ENCODE results near the gene MBD5. TPM values are rescaled to one million over a fixed set of nuclear protein-coding genes. Genes with fewer than 3 reads are reported as not detected.
A peak's percentile ranks its signal among the peaks of the same experiment; 100 is the strongest.

MBD5 gene
- polyA plus RNA-seq, 1 of the 3 experiments (the other 2 are of a cell fraction), result 7.4 TPM

DNA sequence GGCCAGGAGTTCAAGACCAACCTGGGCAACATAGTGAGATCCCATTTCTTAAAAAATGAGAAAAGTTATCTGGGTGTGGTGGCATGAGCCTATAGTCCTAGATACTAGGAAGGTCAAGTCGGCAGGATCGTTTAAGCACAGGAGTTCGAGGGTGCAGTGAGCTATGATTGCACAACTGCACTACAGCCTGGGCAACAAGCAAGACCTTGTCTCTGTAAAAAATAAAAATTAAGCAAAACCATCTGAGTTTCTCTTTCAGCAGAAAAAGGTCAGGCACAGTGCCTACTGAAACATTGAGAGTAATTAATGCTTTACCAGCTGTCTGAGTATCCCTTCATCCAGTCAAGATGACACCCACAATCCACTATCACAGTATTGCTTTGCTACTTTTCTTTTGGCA is 258.3 kb downstream of the MBD5 start:
- TF ChIP-seq MEF2A (IDR thresholded peaks at IDR 0.05; ENCODE audit: borderline replicate concordance, low read depth) (no peak), TCF12 (IDR thresholded peaks at IDR 0.05) (no peak), TAF1 (IDR thresholded peaks at IDR 0.05; ENCODE audit: borderline replicate concordance, low read depth, low read length) (no peak), SMC3 (IDR thresholded peaks at IDR 0.05; ENCODE audit: low read depth, low read length) (no peak), SIN3A (IDR thresholded peaks at IDR 0.05; ENCODE audit: borderline replicate concordance, low read depth, low read length) (no peak)
- TF ChIP-seq, protein P1, sequence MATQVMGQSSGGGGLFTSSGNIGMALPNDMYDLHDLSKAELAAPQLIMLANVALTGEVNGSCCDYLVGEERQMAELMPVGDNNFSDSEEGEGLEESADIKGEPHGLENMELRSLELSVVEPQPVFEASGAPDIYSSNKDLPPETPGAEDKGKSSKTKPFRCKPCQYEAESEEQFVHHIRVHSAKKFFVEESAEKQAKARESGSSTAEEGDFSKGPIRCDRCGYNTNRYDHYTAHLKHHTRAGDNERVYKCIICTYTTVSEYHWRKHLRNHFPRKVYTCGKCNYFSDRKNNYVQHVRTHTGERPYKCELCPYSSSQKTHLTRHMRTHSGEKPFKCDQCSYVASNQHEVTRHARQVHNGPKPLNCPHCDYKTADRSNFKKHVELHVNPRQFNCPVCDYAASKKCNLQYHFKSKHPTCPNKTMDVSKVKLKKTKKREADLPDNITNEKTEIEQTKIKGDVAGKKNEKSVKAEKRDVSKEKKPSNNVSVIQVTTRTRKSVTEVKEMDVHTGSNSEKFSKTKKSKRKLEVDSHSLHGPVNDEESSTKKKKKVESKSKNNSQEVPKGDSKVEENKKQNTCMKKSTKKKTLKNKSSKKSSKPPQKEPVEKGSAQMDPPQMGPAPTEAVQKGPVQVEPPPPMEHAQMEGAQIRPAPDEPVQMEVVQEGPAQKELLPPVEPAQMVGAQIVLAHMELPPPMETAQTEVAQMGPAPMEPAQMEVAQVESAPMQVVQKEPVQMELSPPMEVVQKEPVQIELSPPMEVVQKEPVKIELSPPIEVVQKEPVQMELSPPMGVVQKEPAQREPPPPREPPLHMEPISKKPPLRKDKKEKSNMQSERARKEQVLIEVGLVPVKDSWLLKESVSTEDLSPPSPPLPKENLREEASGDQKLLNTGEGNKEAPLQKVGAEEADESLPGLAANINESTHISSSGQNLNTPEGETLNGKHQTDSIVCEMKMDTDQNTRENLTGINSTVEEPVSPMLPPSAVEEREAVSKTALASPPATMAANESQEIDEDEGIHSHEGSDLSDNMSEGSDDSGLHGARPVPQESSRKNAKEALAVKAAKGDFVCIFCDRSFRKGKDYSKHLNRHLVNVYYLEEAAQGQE (IDR thresholded peaks at IDR 0.05; ENCODE audit: low read depth, low read length), result no peak
- no peaks in the 10 kb centered on the region for H4K20me1 ChIP-seq (ENCODE audit: insufficient read depth)
- H3K9ac ChIP-seq, result no peak overlapping the region
- H2AFZ ChIP-seq (ENCODE audit: low read depth), result no peak overlapping the region
- WGBS (ENCODE audit: low lambda C conversion rate), result 92% methylated on average over 3 of the region's 3 CpGs
- no peak overlapping the region for H3K4me2 ChIP-seq
- H3K4me1 ChIP-seq (ENCODE audit: control insufficient read depth in 1 of 2, insufficient read depth in 2 of 2, low read depth in 1 of 2, low read length in 1 of 2), result peaks cover 0 to under 1% of the 10 kb centered on the region in 2 experiments; a peak in 1 of 4 replicates
- H3K79me2 ChIP-seq (ENCODE audit: insufficient read depth), result no peaks in the 10 kb centered on the region
- no peaks in the 10 kb centered on the region for H3K27me3 ChIP-seq (ENCODE audit: insufficient read depth)
- no peaks in the 10 kb centered on the region for H3K9me3 ChIP-seq
- no peaks in the 10 kb centered on the region for H3K36me3 ChIP-seq (replicated peaks in 1 of 2; ENCODE audit: control insufficient read depth in 1 of 2, insufficient read depth in 2 of 2, low read length in 1 of 2)
- 0 out of 2 replicates have a peak, but pooled peaks cover 3% of the 10 kb centered on the region for H3K9me2 ChIP-seq
- ChIA-PET CTCF (no interaction called here), POLR2A (no interaction called here)
- H3F3A ChIP-seq (replicated peaks; ENCODE audit: insufficient read depth), result peaks cover 5% of the 10 kb centered on the region
- H3K4me3 ChIP-seq (ENCODE audit: low read depth in 2 of 2, low read length in 1 of 2), result no peak overlapping the region
- DNase-seq, result no peak
- H3K27ac ChIP-seq (ENCODE audit: low read depth in 2 of 2, low read length in 1 of 2), result no peak overlapping the region

DNA sequence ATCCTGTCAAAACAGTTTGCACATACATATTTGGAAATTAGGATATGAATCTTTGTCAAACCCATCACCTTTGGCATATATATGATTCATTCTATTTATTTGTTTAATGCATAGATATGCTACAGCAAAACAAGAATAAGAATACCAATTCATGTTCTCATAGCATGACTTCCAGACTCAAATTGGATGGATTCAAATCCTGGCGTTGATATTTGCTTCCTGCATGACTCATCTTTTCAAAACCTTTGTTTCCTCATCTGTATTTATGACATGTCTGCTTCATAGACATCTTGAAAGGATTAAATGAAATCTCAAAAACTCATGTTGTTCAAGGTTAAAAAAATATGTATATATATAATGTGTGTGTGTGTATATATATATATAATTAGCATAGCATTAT is 261.3 kb downstream of the MBD5 start:
- Histone ChIP-seq H3K4me2 (no peak overlapping the region), H3K9ac (no peak overlapping the region), H3F3A (replicated peaks; ENCODE audit: insufficient read depth) (peaks cover 5% of the 10 kb centered on the region), H3K4me1 (ENCODE audit: control insufficient read depth in 1 of 2, insufficient read depth in 2 of 2, low read depth in 1 of 2, low read length in 1 of 2) (peaks cover 0 to 2% of the 10 kb centered on the region in 2 experiments; a peak in 1 of 4 replicates), H3K36me3 (replicated peaks in 1 of 2; ENCODE audit: control insufficient read depth in 1 of 2, insufficient read depth in 2 of 2, low read length in 1 of 2) (no peaks in the 10 kb centered on the region), H2AFZ (ENCODE audit: low read depth) (no peak overlapping the region), H4K20me1 (ENCODE audit: insufficient read depth) (no peaks in the 10 kb centered on the region), H3K27me3 (ENCODE audit: insufficient read depth) (no peaks in the 10 kb centered on the region), H3K9me3 (no peaks in the 10 kb centered on the region), H3K4me3 (ENCODE audit: low read depth in 2 of 2, low read length in 1 of 2) (no peak overlapping the region), H3K9me2 (no peaks in the 10 kb centered on the region), H3K27ac (ENCODE audit: low read depth in 2 of 2, low read length in 1 of 2) (no peak overlapping the region), H3K79me2 (ENCODE audit: insufficient read depth) (no peaks in the 10 kb centered on the region)
- POLR2A ChIA-PET, result no interaction called here
- CTCF ChIA-PET, result no interaction called here
- DNase-seq, result no peak
- 64% methylated on average over 1 of the region's 1 CpG for WGBS (ENCODE audit: low lambda C conversion rate)
- peak; percentile 34; the same call in 1 of the 2 replicates for TF ChIP-seq TCF12 (IDR thresholded peaks at IDR 0.05)
- TF ChIP-seq, protein P1 (IDR thresholded peaks at IDR 0.05; ENCODE audit: low read depth, low read length), result no peak
- no peak for TF ChIP-seq MEF2A (IDR thresholded peaks at IDR 0.05; ENCODE audit: borderline replicate concordance, low read depth)

Measured in SK-N-SH (cell line).